VCaP (cell line): ENCODE measurements around the gene GALK1.

Experiments used
- H3K27ac ChIP-seq: fragments of 450-650 bp; 2 replicates; pipeline ENCODE4 v1.5.1; 2017
- CTCF ChIP-seq: fragments of 450-650 bp; conservative IDR thresholded peaks from 2 replicates; pipeline ENCODE4 v1.5.1; 2017; ENCODE audit warnings: mild to moderate bottlenecking, moderate library complexity

The GALK1 gene

GRCh38 chr17:75783069-75783783 is 18.2 kb upstream of the GALK1 start:
- peak overlapping the region; percentile 97 for H3K27ac ChIP-seq

GRCh38 chr17:75779987-75780889 is 15.2 kb upstream of the GALK1 start:
- H3K27ac ChIP-seq = peak overlapping the region; percentile 94
- no peak for TF ChIP-seq CTCF

More at GRCh38 chr17:75783069-75783783, 18.2 kb upstream of the GALK1 start:
- peak; percentile 81 for TF ChIP-seq CTCF

GRCh38 chr17:75779250-75779986 is 14.4 kb upstream of the GALK1 start:
- peak; percentile 46 for TF ChIP-seq CTCF
- H3K27ac ChIP-seq = peak overlapping the region; percentile 94

GRCh38 chr17:75778861-75779249 is 13.9 kb upstream of the GALK1 start:
- H3K27ac ChIP-seq = peak overlapping the region; percentile 94
- peak; percentile 78 for TF ChIP-seq CTCF

GRCh38 chr17:75778066-75778860 is 13.3 kb upstream of the GALK1 start:
- peak overlapping the region; percentile 94 for H3K27ac ChIP-seq

GRCh38 chr17:75777296-75777922 is 12.4 kb upstream of the GALK1 start:
- TF ChIP-seq CTCF = no peak
- H3K27ac ChIP-seq = peak overlapping the region; percentile 31; the same call in 1 of the 2 replicates
